WTC11 (cell line): ENCODE data around the gene ISG15. TPM values are rescaled to one million over a fixed set of nuclear protein-coding genes. Genes with fewer than 3 reads are reported as not detected.

Experiments
- ATAC-seq: fragments of 200-7000 bp; cut with Tn5 transposase; 2 replicates; pipeline ENCODE4 v1.10.0; 2021; ENCODE audit warnings: mild to moderate bottlenecking, moderate library complexity
- CTCF ChIA-PET: fragments of 300-600 bp; sonication (Branson Sonifier 250); formaldehyde crosslinking; loops from one replicate; lab custom pipeline; 2021; ENCODE audit warnings: antibody characterized with exemption; lab: Charles Lee
- POLR2A ChIA-PET: fragments of 350-600 bp; sonication (Branson Sonifier 250); formaldehyde crosslinking; loops from one replicate; lab custom pipeline; 2021; ENCODE audit warnings: antibody characterized with exemption; lab: Charles Lee
- DNase-seq: peaks from one replicate; pipeline ENCODE4 v3.0.0; 2021; ENCODE audit warnings: low spot score
- H3K27ac Mint-ChIP-seq: 2 replicates; pipeline ENCODE4 v1.8.0; 2021; ENCODE audit warnings: mixed read lengths
- H3K27me3 Mint-ChIP-seq: 2 replicates; pipeline ENCODE4 v1.8.0; 2021; ENCODE audit warnings: low read depth, mild to moderate bottlenecking, moderate library complexity, mixed read lengths
- H3K36me3 Mint-ChIP-seq: 2 replicates; pipeline ENCODE4 v1.8.0; 2021; ENCODE audit warnings: mixed read lengths
- H3K4me1 Mint-ChIP-seq: 2 replicates; pipeline ENCODE4 v1.8.0; 2022; ENCODE audit warnings: mixed read lengths
- H3K4me3 Mint-ChIP-seq: 2 replicates; pipeline ENCODE4 v1.8.0; 2021; ENCODE audit warnings: mild to moderate bottlenecking, moderate library complexity, mixed read lengths
- H3K9me3 Mint-ChIP-seq: 2 replicates; pipeline ENCODE4 v1.8.0; 2021; ENCODE audit warnings: mixed read lengths
- AR ChIP-seq: fragments of 250-450 bp; sonication (Bioruptor Pico); IDR thresholded peaks from 2 replicates; pipeline ENCODE4 v1.9.0; 2021; ENCODE audit warnings: mild to moderate bottlenecking
- CDX4 ChIP-seq: fragments of 250-450 bp; sonication (Bioruptor Pico); IDR thresholded peaks from 2 replicates; pipeline ENCODE4 v1.9.0; 2021; ENCODE audit warnings: moderate library complexity, mild to moderate bottlenecking, inconsistent platforms, borderline replicate concordance
- GABPB1 ChIP-seq: sonication (generic); formaldehyde crosslinking; IDR thresholded peaks from 2 replicates; pipeline ENCODE4 v1.8.1; 2023; ENCODE audit warnings: mild to moderate bottlenecking, missing genetic modification reagents
- JUN ChIP-seq: sonication (generic); formaldehyde crosslinking; IDR thresholded peaks from 2 replicates; pipeline ENCODE4 v1.8.0; 2023; ENCODE audit warnings: mild to moderate bottlenecking, missing genetic modification reagents
- OVOL2 ChIP-seq: fragments of 250-450 bp; sonication (Bioruptor Pico); IDR thresholded peaks from 2 replicates; pipeline ENCODE4 v1.9.0; 2021; ENCODE audit warnings: mild to moderate bottlenecking, borderline replicate concordance
- RORB ChIP-seq: fragments of 250-450 bp; sonication (Bioruptor Pico); IDR thresholded peaks from 2 replicates; pipeline ENCODE4 v1.9.0; 2021; ENCODE audit warnings: mild to moderate bottlenecking
- TCF7 ChIP-seq: sonication (generic); formaldehyde crosslinking; IDR thresholded peaks from 2 replicates; pipeline ENCODE4 v1.8.0; 2022; ENCODE audit warnings: mild to moderate bottlenecking, low read depth, missing genetic modification reagents, moderate library complexity
- TEAD4 ChIP-seq: sonication (generic); formaldehyde crosslinking; IDR thresholded peaks from 2 replicates; pipeline ENCODE4 v1.8.0; 2022; ENCODE audit warnings: mild to moderate bottlenecking, missing genetic modification reagents
- ZBTB21 ChIP-seq: sonication (generic); formaldehyde crosslinking; IDR thresholded peaks from 2 replicates; pipeline ENCODE4 v1.8.1; 2023; ENCODE audit warnings: mild to moderate bottlenecking, missing genetic modification reagents, borderline replicate concordance
- ZMAT4 ChIP-seq: fragments of 250-450 bp; sonication (Bioruptor Pico); IDR thresholded peaks from 2 replicates; pipeline ENCODE4 v1.9.0; 2021; ENCODE audit warnings: mild to moderate bottlenecking
- ZNF512 ChIP-seq: sonication (generic); formaldehyde crosslinking; IDR thresholded peaks from 2 replicates; pipeline ENCODE4 v1.8.1; 2022; ENCODE audit warnings: missing genetic modification reagents, borderline replicate concordance
- ZSCAN18 ChIP-seq: fragments of 250-450 bp; sonication (Bioruptor Pico); IDR thresholded peaks from 2 replicates; pipeline ENCODE4 v2.1.2; 2022; ENCODE audit warnings: mild to moderate bottlenecking, moderate library complexity
- total RNA-seq: library from RNA; stranded (reverse); gene quantifications from 3 replicates; pipeline ENCODE4 v1.2.3, GENCODE V29; 2021
- TF ChIP-seq, protein P1 (sequence below): fragments of 250-450 bp; sonication (Bioruptor Pico); IDR thresholded peaks from 2 replicates; pipeline ENCODE4 v1.8.0; 2021; ENCODE audit warnings: mild to moderate bottlenecking
- TF ChIP-seq, protein P2 (sequence below): sonication (generic); formaldehyde crosslinking; IDR thresholded peaks from 2 replicates; pipeline ENCODE4 v1.8.1; 2022; ENCODE audit warnings: low read depth, missing genetic modification reagents, borderline replicate concordance
- TF ChIP-seq, protein P3 (sequence below): sonication (generic); formaldehyde crosslinking; conservative IDR thresholded peaks from 2 replicates; pipeline ENCODE4 v1.8.1; 2022; ENCODE audit warnings: mild to moderate bottlenecking, missing genetic modification reagents
- TF ChIP-seq, protein P4 (sequence below): fragments of 200-600 bp; IDR thresholded peaks from 2 replicates; pipeline ENCODE4 v1.8.0; 2022; ENCODE audit warnings: antibody characterized with exemption

ISG15 gene
- total RNA-seq, 1 experiment from 2014 or later = 29.5 TPM

- TF ChIP-seq CDX4 (CRISPR knock-in tag) (no peak), GABPB1 (no peak)
- TF ChIP-seq, protein P1, sequence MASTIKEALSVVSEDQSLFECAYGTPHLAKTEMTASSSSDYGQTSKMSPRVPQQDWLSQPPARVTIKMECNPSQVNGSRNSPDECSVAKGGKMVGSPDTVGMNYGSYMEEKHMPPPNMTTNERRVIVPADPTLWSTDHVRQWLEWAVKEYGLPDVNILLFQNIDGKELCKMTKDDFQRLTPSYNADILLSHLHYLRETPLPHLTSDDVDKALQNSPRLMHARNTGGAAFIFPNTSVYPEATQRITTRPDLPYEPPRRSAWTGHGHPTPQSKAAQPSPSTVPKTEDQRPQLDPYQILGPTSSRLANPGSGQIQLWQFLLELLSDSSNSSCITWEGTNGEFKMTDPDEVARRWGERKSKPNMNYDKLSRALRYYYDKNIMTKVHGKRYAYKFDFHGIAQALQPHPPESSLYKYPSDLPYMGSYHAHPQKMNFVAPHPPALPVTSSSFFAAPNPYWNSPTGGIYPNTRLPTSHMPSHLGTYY (CRISPR knock-in tag) = no peak
These were observed 17.3 kb upstream of the ISG15 start (continued) for GRCh38 chr1:995665-996633.

DNA sequence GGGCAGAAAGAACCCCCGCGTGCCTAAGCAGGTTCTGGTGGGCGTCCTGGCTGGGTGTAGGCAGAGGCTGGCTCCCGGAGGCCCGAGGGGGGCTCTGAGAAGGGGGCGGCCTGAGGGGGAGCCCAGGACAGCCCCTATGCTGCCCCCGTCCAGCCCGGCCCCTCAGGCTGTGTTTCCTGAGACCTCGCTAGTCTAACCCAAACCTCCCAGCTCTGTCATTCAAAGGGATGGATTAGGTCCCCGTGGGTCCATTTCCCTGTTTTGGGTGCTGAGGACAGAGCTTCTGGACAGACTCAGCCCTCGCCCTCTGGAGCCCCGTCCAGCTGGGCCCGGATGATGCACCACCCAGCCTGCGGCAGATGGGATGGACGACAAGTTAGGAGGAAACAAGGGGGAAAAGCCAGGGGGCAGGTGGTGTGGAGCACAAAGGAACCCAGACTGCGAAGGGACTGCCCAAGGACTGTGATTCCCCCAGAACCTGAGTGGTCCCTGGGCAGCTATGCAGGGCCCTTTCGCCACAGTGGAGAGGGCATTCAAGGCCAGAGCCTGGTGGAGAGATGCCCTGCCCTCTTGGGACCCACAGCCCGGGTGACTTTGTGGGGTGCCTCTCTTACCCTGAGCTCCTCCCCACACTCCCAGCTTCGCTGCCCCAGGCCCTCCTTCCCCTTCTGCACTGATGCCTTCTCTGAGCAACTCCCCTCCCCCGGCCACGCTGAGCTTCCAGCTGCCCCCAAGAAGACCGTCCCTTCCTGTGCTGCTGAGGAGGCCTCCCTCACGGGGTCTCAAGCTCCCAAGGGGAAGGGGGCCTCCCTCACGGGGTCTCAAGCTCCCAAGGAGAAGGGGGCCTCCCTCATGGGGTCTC, 16.2 kb upstream of the ISG15 start:
- peaks cover 4% of the 10 kb centered on the region for H3K9me3 Mint-ChIP-seq
- ChIA-PET CTCF (interaction anchor here (0.6 to 3.7 kb wide), 7 partner anchors 14 to 303 kb away, joined by 3 to 23 read pairs (median 3); partner anchors contain the start of genes ISG15 and PERM1), POLR2A (interaction anchor here (0.8 to 1.4 kb wide), 2 partner anchors 16 to 21 kb away, joined by 3 read pairs; partner anchors contain the start of gene ISG15)
- H3K36me3 Mint-ChIP-seq = peaks cover 3% of the 10 kb centered on the region; the same call in 1 of the 2 replicates
- no peak overlapping the region for H3K27ac Mint-ChIP-seq
- H3K4me1 Mint-ChIP-seq = peaks cover 5% of the 10 kb centered on the region
- no peak for TF ChIP-seq RORB (CRISPR knock-in tag)
- TF ChIP-seq ZBTB21 (CRISPR knock-in tag) = no peak
- no peak for TF ChIP-seq ZSCAN18
- no peak for TF ChIP-seq JUN (CRISPR knock-in tag)
- no peak for TF ChIP-seq TCF7 (CRISPR knock-in tag)
- TF ChIP-seq, protein P2, sequence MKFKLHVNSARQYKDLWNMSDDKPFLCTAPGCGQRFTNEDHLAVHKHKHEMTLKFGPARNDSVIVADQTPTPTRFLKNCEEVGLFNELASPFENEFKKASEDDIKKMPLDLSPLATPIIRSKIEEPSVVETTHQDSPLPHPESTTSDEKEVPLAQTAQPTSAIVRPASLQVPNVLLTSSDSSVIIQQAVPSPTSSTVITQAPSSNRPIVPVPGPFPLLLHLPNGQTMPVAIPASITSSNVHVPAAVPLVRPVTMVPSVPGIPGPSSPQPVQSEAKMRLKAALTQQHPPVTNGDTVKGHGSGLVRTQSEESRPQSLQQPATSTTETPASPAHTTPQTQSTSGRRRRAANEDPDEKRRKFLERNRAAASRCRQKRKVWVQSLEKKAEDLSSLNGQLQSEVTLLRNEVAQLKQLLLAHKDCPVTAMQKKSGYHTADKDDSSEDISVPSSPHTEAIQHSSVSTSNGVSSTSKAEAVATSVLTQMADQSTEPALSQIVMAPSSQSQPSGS = no peak
- no peak for TF ChIP-seq ZMAT4 (CRISPR knock-in tag)
- TF ChIP-seq TEAD4 (CRISPR knock-in tag) = no peak
- TF ChIP-seq ZNF512 (CRISPR knock-in tag) = no peak
- TF ChIP-seq, protein P3, sequence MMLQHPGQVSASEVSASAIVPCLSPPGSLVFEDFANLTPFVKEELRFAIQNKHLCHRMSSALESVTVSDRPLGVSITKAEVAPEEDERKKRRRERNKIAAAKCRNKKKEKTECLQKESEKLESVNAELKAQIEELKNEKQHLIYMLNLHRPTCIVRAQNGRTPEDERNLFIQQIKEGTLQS (CRISPR knock-in tag) = no peak
- TF ChIP-seq AR (CRISPR knock-in tag) = no peak
- TF ChIP-seq OVOL2 = no peak
- TF ChIP-seq, protein P4, sequence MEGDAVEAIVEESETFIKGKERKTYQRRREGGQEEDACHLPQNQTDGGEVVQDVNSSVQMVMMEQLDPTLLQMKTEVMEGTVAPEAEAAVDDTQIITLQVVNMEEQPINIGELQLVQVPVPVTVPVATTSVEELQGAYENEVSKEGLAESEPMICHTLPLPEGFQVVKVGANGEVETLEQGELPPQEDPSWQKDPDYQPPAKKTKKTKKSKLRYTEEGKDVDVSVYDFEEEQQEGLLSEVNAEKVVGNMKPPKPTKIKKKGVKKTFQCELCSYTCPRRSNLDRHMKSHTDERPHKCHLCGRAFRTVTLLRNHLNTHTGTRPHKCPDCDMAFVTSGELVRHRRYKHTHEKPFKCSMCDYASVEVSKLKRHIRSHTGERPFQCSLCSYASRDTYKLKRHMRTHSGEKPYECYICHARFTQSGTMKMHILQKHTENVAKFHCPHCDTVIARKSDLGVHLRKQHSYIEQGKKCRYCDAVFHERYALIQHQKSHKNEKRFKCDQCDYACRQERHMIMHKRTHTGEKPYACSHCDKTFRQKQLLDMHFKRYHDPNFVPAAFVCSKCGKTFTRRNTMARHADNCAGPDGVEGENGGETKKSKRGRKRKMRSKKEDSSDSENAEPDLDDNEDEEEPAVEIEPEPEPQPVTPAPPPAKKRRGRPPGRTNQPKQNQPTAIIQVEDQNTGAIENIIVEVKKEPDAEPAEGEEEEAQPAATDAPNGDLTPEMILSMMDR = no peak
- peaks cover 78% of the 10 kb centered on the region for H3K27me3 Mint-ChIP-seq
- DNase-seq (no peak), ATAC-seq (no peak)
- H3K4me3 Mint-ChIP-seq = no peak overlapping the region; the same call in 1 of the 2 replicates
